ENCODE results near the gene WBP2. TPM values are rescaled to one million over a fixed set of nuclear protein-coding genes. Genes with fewer than 3 reads are reported as not detected.
A peak's percentile ranks its signal among the peaks of the same experiment; 100 is the strongest.

WBP2 gene
- total RNA-seq, 4 donors from 2014 or later = 63.5 to 79.7 (median 71.0) TPM

DNA sequence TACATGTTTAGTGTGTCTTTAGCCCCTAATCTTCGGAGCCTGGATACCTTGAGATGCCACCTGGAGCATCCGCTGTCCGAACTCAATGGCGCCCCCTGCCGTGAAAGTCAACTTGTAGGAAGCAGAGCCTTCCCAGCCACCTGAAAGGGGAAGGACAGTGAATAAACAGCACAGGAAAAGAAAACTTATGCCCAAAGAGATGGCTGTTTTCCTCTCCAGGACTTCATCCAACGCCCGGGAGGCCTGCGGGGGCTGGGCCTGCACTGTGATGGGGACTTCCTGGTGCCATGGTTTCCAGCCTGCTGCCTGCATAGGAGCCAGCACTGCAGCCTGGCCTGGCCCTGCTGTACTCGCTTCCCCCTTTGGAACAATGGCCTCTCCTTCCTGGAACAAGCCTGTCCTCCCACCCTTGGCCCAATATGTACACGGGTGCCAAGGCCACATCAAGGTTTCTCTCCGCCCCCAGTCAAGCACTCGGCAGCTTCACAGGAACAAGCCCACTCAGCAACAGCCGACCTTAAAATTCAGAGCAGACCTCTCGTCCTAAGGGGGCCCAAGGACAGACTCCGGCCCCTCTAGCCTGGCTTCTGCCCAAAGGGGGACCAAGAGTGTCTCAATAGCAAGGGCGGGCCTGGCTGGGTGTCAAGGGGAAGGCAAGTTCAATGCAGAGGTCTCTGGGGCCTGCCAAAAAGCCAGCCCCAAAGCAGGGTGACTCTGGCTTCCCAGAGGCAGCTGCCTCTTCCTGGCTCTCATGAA is 6.4 kb downstream of the WBP2 start:
- peak in 1 of 2 donors; percentile 23 for TF ChIP-seq EP300 (IDR thresholded peaks at IDR 0.05)
- TF ChIP-seq, protein P1, sequence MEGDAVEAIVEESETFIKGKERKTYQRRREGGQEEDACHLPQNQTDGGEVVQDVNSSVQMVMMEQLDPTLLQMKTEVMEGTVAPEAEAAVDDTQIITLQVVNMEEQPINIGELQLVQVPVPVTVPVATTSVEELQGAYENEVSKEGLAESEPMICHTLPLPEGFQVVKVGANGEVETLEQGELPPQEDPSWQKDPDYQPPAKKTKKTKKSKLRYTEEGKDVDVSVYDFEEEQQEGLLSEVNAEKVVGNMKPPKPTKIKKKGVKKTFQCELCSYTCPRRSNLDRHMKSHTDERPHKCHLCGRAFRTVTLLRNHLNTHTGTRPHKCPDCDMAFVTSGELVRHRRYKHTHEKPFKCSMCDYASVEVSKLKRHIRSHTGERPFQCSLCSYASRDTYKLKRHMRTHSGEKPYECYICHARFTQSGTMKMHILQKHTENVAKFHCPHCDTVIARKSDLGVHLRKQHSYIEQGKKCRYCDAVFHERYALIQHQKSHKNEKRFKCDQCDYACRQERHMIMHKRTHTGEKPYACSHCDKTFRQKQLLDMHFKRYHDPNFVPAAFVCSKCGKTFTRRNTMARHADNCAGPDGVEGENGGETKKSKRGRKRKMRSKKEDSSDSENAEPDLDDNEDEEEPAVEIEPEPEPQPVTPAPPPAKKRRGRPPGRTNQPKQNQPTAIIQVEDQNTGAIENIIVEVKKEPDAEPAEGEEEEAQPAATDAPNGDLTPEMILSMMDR (IDR thresholded peaks at IDR 0.05) = peak; percentile 40 to 70 (median 64)
- TF ChIP-seq POLR2A (IDR thresholded peaks at IDR 0.05) = no peak
- WGBS, 2 donors = 51 to 53% methylated on average over 16 of the region's 16 CpGs
- peak; percentile 67 to 85 for DNase-seq (ENCODE audit: low spot score in 2 of 2)
- H3K4me3 ChIP-seq = no peak overlapping the region
- H3K27ac ChIP-seq = peak overlapping the region in 3 of 4 donors; percentile 20 to 79 (median 65)
- no peaks in the 10 kb centered on the region for H3K27me3 ChIP-seq
- peaks cover 0 to 94% (median 30%) of the 10 kb centered on the region in 4 donors for H3K4me1 ChIP-seq
- peaks cover 0 to 80% (median 52%) of the 10 kb centered on the region in 3 donors for H3K36me3 ChIP-seq
- no peaks in the 10 kb centered on the region for H3K9me3 ChIP-seq

DNA sequence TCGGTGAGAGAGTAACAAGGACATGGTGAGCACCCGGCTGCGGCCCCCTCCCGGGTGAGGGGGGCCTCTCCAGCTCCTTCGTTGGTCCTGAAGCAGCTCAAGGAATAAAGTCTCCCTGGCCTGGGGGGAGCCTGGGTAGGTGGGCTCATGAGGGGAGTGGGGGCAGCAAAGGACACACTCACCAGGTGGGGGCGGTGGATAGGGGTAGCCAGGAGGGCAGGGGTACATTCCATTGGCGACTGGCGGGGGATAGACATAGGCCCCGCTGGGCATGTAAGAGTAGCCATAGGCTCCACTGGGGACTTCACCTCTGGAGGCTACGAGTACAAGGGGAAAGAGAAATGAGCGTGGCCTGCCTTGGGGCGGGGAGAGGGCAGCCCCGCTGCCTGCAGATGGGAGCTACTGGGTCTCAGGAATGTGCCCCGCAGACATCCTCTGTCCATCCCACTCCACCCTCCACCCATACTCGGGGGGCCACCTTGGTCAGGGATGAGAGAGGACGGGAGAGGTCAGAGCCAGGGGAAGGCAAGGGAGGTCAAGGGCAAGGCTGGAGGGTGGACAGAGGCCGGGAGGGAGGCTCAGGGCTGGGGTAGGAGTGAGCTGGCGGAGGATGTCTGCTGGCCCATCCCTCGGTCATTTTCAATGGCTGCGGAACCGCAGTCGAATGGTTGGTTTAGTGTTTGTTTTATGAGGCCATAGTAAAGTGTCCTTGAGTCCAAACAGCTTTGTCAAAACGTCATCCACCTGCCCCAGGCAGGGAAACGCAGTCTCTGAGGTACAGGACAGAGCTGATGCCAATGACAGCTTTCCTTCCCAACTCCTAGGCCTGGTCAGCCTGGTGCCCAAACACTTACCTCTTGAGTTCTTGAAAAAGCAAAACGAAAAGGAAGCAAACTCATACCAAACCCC is 7.3 kb downstream of the WBP2 start:
- Histone ChIP-seq H3K27me3 (no peaks in the 10 kb centered on the region), H3K4me1 (peaks cover 0 to 85% (median 23%) of the 10 kb centered on the region in 4 donors), H3K36me3 (peaks cover 0 to 88% (median 52%) of the 10 kb centered on the region in 3 donors), H3K27ac (peak overlapping the region in 3 of 4 donors; percentile 13 to 79 (median 66)), H3K9me3 (no peaks in the 10 kb centered on the region), H3K4me3 (no peak overlapping the region)
- 82 to 87% methylated on average over 24 to 25 of the region's 25 CpGs for WGBS, 2 donors
- TF ChIP-seq POLR2A (IDR thresholded peaks at IDR 0.05) (no peak), EP300 (IDR thresholded peaks at IDR 0.05) (no peak)
- TF ChIP-seq, protein P1 (IDR thresholded peaks at IDR 0.05) = no peak
- DNase-seq (ENCODE audit: low spot score in 2 of 2) = no peak

DNA sequence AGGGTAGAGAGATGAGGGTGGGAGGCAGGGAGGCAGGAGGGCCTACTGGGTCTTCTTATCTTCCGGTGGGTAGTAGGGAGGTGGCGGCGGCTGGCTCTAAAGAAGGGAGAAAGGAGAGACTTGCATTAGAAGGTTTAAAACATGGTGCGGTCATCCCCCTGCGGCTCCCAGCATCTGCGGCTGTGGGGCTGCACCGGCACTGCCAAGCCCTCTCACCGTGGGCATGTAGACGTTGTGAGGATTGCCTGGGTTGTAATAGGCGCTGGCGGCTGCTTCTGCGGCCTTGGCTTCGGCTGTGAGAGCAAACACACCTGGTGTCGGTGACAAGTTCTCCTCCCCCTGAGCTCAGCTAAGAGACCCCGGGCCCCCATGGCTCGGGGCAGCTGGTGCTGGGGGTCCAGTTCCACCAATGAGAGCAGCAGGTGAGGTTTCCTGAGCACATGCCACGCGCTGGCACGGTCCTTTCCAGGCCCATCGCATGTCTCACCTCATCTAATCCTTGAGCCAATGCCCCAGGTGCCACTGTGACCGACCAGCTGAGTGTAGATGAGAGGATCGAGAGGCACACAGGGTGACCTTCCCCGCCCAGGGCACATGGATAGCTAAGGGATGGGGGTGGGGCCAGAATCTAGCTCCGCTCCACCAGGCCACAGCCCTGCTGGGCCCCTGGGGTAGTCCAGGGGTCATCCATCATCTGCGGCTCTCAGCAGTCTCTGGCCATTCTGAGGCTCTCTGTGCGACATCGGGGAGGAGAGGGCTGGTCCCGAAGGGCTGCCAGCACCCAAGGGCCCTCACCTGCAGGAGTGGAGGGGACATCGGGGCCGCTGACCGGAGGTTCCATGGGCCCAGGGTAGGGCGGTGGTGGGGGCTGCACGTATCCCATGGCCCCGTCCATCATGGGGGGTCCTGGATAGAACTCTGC is 8.2 kb downstream of the WBP2 start:
- no peak for DNase-seq (ENCODE audit: low spot score in 2 of 2)
- H3K4me1 ChIP-seq = peaks cover 0 to 77% (median 23%) of the 10 kb centered on the region in 4 donors
- peaks cover 0 to 89% (median 52%) of the 10 kb centered on the region in 3 donors for H3K36me3 ChIP-seq
- TF ChIP-seq EP300 (IDR thresholded peaks at IDR 0.05) (no peak), POLR2A (IDR thresholded peaks at IDR 0.05) (no peak)
- TF ChIP-seq, protein P1 (IDR thresholded peaks at IDR 0.05) = no peak
- H3K4me3 ChIP-seq = no peak overlapping the region
- peak overlapping the region in 3 of 4 donors; percentile 34 to 79 (median 66) for H3K27ac ChIP-seq
- WGBS, 2 donors = 86% methylated on average over 26 to 33 of the region's 34 CpGs
- no peaks in the 10 kb centered on the region for H3K9me3 ChIP-seq
- no peaks in the 10 kb centered on the region for H3K27me3 ChIP-seq

DNA sequence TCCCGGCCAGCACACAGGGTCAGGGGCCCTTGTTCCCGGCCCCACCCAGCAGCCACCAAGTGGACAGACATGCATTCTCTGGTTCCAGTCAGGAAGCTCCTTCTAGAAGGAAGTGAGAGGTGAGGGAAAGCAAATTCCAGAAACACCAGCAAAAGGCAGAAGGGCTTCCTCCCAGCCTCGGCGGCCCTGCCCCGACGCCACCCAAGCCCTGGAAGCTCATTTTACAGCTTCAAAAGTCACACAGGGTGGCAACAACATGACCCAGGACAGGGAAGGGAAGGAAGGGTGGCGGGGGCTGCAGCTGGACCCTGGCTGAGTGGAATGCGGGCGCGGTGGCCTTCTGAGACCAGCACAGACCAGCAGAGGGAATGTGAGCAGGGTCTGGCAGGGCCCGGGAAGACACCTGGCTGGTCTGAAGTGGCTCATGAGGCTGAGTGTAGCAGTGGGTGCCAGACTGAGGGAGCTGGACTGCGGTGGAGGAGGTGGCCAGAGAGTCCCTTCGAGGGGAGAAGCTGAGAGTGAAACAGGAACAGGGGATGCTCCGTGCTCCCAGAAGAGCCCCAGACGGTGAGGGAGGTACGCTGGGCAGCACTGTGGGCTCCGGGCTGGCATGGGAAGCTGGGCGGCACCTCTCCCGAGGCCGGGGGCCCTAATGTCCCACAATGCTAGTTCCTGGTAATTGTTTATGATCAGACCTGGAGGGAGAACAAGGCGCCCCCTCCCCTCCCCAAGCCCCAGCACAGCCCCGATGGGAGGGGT is 9.0 kb downstream of the WBP2 start:
- TF ChIP-seq, protein P1 (IDR thresholded peaks at IDR 0.05) = no peak
- TF ChIP-seq EP300 (IDR thresholded peaks at IDR 0.05) (no peak), POLR2A (IDR thresholded peaks at IDR 0.05) (no peak)
- Histone ChIP-seq H3K9me3 (no peaks in the 10 kb centered on the region), H3K27ac (peak overlapping the region; percentile 23 to 85 (median 80)), H3K27me3 (no peaks in the 10 kb centered on the region), H3K4me3 (no peak overlapping the region), H3K4me1 (peaks cover 0 to 69% (median 19%) of the 10 kb centered on the region in 4 donors), H3K36me3 (peaks cover 0 to 83% (median 48%) of the 10 kb centered on the region in 3 donors)
- DNase-seq (ENCODE audit: low spot score in 2 of 2) = no peak
- WGBS, 2 donors = 66 to 76% methylated on average over 22 of the region's 22 CpGs
